CD4-positive, alpha-beta T cell treated with Interleukin-4 for 4 hours (primary cell): ENCODE measurements around the gene LARP6.
"Not testable (repeated sequence)": the region's sequence is repeated elsewhere in the genome, so short reads cannot be mapped to it uniquely, and the experiment has no call there.

ENCODE experiments used
- DNase-seq: peaks from one replicate; pipeline ENCODE4 v3.0.0-alpha.2; 2020

Gene LARP6

GRCh38 chr15:70858614-70859321, 4.8 kb upstream of the LARP6 start:
- DNase-seq = not testable (repeated sequence)

GRCh38 chr15:70857562-70858285, 3.8 kb upstream of the LARP6 start:
- DNase-seq = no peak

DNA sequence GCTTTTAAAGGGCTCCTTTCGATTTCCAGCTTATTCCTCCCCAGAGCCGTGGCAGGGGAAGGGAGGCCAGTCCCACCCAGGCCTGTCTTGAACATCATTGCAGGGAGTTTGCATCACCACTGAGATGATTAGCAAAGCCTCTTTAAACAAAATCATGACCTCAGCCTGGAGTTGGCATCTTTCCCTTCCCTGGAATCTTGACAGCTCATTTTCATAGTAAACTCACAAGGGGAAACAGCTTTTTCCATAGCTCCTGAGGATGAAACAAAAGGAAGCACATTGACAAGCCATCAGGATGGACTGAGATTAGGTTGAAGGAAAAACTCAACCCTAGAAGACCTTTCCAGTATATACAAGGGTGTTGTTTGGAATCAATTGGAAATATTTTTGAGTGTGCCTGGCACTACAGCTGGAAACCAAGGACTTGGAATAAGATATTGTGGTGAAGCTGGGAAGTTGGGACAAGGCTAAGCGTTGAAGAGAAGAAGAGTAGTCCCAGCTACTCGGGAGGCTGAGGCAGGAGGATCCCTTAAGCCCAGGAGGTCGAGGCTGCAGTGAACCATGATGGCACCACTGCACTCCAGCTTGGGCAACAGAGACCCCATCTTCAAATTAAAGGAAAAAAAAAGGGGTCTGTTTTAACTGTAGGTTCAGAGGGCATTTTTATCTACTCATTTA, 3.1 kb upstream of the LARP6 start:
- no peak for DNase-seq

DNA sequence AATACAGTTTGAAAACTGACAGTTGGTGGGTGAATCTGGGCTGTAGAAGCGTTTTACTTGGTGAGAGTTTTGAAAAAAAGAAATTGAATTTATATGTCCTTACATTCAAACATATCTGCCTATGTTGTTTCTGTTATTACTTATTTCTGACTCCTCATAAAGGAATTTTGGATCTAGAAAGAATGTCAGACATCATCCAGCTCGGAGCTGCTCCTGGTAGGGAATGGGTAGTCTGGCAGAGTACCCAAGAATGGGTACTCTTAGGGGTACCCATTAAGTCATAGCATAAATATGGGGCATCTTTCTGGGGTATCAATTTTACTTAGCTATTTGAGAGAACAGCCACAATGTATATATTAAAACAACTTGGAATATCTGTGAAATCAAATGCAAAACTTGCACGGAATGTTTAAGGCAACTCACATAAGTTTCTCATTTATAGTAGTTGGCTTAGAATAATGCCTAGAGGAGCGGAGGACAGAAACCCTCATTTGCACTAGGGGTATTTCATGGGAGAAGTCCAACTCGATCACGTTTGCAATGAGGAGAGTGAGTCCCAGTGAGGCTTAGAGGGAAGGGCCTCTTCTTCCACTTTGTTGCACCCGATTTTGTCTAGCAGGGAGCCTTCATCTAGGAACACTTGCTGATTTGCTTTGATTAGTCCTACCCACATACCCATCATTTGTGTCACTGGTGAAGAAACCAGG, 2.4 kb upstream of the LARP6 start:
- DNase-seq = no peak

DNA sequence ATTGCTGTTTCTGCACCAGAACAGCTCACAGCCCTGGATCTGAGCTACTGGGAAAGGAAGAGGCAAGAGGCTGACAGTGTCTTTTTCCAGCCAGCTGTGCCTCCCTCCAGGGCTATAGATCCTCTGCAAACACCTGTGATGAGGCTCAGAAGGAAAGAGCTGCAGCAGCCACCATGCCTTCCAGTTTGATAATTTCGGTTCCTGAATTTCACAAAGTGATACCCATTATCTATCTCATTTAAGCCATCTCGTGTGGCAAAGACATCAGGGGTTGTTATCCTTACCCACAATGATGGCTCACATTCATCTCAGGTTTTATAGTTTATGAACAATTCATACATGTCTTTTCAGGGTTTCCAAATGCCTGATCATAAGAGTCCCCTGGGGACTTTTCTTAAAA, 1.8 kb upstream of the LARP6 start:
- no peak for DNase-seq

- DNase-seq = no peak
These were observed 664 bp upstream of the LARP6 start for GRCh38 chr15:70854666-70854976.

- no peak for DNase-seq
These were observed 512 bp downstream of the LARP6 start for GRCh38 chr15:70853318-70853972.

DNA sequence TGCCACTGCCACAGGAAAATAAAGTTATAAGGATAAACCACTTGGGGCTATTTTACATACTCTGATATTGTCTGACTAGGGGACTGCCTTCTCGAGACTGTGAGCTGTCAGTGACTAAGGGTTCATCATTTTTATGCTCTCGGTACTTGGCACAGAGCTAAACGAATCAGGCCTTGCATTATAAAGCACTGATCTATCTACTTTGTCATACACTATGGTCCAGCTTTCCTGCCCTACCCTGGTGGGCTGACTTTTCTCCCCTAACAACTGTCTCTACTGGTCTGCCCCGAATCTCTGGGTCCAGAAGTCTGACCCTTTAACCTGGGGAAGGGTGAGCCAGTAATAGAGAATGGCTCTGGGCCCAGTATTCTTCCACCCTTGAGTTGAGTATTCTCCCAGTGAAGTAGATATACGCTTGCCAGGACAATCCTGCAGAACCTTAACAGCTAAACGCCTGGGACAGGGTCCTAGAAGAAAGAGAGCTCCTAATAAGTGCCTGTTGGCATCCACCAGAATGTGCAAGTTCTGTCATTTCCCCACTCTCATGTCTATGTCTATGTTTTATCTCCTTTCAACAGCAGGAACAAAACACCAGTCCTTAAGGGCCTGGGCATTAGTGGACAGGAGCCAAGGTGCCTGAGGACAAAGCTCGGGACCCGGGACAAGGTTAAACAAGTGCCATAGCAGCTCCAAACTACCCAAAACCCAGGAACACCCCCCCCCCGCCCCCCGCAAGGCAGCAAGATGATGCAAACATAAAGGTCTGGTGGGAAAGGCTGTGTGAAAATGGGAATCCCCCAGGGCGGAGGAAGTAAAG, 1.2 kb downstream of the LARP6 start:
- no peak for DNase-seq

- no peak for DNase-seq
These were observed 2.1 kb downstream of the LARP6 start for GRCh38 chr15:70851889-70852288.

DNA sequence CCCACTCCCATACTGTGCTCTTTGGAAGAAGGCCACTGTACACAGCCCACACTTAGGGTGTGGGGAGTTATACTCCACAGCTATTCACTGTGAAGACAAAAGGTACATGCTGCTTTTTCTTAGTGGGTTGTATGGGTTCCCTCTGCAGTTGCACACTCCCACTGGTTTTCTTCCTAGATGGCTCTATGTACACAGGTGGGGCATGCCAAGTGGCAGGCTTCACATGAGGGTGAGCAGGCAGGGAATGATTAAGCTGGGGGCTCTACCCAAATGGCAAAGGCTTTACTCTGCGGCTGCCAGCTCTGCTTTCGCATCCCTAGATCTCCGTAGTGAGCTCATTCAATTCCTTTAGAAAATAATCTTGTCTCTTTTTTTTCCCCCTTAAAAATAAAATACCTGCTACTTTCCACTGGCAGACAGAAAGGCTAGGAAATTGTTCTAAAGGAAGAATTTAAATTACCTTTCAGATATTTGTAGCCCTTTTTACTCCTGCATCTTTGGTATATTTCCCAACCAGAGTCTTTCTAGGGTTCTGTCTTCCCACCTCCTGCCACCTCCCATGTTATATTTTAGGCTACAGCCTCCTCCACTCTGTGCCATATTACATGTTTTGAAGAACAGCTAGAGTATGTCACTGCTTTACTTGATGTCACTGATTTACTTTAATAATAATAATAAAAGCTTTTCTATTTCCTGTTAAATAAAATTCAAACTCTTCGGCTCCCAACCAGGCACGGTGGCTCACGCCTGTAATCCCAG, 8.2 kb downstream of the LARP6 start:
- no peak for DNase-seq

DNA sequence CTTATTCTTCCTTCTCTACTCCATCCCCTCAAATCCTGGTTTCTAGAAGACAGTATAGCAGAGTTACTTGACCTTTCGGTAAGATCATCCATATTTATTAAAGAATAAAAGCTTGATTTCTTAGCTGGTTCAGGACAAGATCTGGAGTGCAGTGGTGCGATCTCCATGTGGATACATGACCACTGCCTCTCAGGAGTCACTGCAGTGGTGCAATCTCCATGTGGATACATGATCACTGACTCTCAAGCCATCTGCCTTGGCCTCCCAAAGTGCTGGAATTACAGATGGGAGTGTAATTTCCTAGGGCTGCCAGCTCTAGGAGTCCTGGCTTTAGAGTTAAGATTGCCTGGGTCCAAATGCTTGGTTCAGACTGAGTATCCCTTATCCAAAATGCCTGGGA, 16.5 kb downstream of the LARP6 start:
- no peak for DNase-seq

GRCh38 chr15:70835841-70836240, 18.1 kb downstream of the LARP6 start:
- no peak for DNase-seq

GRCh38 chr15:70835415-70835814, 18.5 kb downstream of the LARP6 start:
- no peak for DNase-seq

- no peak for DNase-seq
These were observed 19.0 kb downstream of the LARP6 start for GRCh38 chr15:70834999-70835398.

- DNase-seq = no peak
These were observed 19.8 kb downstream of the LARP6 start for GRCh38 chr15:70833861-70834765.

DNA sequence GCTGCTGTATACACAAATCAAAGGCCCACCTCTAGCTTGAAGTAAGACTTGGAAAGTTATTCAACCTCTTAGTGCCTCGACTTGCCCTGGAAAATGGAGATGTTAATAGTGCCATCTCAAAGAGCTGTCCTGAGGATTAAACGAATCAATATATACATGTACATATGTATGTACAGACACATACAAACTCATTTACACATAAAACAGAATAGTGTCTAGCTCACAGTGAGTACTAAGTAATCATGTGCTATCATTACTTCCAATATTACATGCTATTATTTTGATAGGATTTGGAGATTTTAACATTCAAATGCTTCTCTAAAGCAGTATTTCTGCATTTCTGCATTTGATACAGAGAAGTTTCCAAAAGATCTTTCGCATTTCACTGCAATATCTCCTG, 20.5 kb downstream of the LARP6 start:
- no peak for DNase-seq

GRCh38 chr15:70832176-70832575, 21.8 kb downstream of the LARP6 start:
- no peak for DNase-seq

DNA sequence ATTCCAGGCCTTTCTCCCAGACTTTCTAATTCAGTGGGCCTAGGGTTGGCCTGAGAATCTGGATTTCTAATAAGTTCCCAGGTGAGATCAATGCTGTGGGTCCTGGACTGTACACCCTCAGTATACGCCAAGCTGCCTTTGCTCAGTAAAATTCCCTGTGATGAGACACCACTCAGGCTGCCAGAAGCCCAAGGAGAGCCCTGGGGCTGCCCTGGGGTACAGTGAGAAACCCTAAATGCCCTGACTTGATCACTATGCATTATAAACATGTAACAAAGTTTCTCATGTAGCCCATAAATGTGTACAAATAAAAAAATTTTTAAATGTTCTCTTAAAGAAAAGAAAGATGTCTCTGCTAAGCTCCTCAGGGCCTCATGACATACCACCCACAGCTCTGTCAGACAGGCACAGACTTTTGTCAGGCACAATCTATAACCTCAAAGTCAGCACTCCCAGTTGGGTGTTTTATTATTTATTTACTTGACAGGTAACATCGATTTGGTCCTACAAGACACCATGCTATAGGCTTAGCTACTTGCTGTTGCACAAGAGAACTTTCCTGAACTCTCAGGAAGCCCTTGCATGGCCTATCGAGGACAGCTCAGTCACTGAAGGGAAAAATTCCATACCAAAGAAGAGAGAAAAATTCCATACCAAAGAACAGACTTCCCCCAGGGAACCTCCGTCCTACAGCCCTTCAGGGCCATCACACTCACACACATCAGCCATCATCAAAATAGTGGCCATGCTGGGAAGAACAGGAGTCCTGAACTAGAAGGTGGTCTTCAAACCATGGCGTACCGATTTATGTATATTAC, 22.7 kb downstream of the LARP6 start:
- no peak for DNase-seq

DNA sequence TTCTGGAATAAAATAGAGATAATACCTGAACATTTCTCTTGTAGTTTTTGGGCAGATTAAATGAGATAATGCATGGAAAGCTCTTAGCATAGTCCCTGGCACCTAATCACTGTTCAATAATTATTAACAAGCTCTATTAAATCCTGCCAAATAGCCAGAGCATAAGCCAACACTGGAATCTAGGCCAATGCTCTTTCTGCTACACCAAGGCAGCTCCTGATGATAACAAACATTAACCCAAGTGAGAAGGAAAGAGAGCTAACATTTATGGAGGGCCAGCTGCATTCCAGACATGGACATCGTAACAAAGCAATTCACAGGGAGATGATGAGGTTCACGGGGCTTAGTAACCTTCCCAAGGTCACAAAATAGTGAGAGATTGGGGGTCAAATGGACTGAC, 23.3 kb downstream of the LARP6 start:
- no peak for DNase-seq
